ENCODE results near the gene RMND1. TPM values are rescaled to one million over a fixed set of nuclear protein-coding genes. Genes with fewer than 3 reads are reported as not detected.

RMND1 gene
- total and polyA plus RNA-seq, 2 experiments from 2014 or later, result 29.9 to 30.6 TPM

GRCh38 chr6:151431337-151431736 lies 20.6 kb downstream of the RMND1 start:
- no peak overlapping the region for H2AFZ ChIP-seq
- no peak for TF ChIP-seq EZH2 (IDR thresholded peaks at IDR 0.05; ENCODE audit: insufficient read depth, poor library complexity, severe bottlenecking)
- no peak for TF ChIP-seq EZH2phosphoT487 (IDR thresholded peaks at IDR 0.05; ENCODE audit: insufficient read depth, low read depth)
- no peaks in the 10 kb centered on the region for H3K9me3 ChIP-seq (ENCODE audit: low read depth)
- DNase-seq, result no peak
- H3K79me2 ChIP-seq (ENCODE audit: insufficient read depth), result peaks cover 34% of the 10 kb centered on the region
- no peaks in the 10 kb centered on the region for H3K9me2 ChIP-seq (ENCODE audit: insufficient read depth)
- H3F3A ChIP-seq (ENCODE audit: insufficient read depth), result peaks cover 8% of the 10 kb centered on the region
- H3K27ac ChIP-seq, result no peak overlapping the region
- H3K4me1 ChIP-seq (ENCODE audit: insufficient read depth), result peaks cover 5% of the 10 kb centered on the region
- no peak overlapping the region for H3K4me3 ChIP-seq
- H3K4me2 ChIP-seq (ENCODE audit: unreplicated experiment), result no peak overlapping the region
- peaks cover 45% of the 10 kb centered on the region for H3K36me3 ChIP-seq (ENCODE audit: low read depth)
- H3K27me3 ChIP-seq (replicated peaks; ENCODE audit: insufficient read depth), result no peaks in the 10 kb centered on the region
- H3K9ac ChIP-seq, result no peak overlapping the region
- in situ Hi-C loops (cut with MboI), result no loop called here
- H4K20me1 ChIP-seq (ENCODE audit: insufficient read depth), result no peaks in the 10 kb centered on the region
- 99 to 100% methylated on average over 3 of the region's 3 CpGs for WGBS, 2 experiments (ENCODE audit: low coverage in 1 of 2, low lambda C conversion rate in 2 of 2, missing lambda C conversion rate in 2 of 2)

GRCh38 chr6:151430886-151431285 lies 21.0 kb downstream of the RMND1 start:
- DNase-seq, result no peak
- WGBS, 2 experiments (ENCODE audit: low coverage in 1 of 2, low lambda C conversion rate in 2 of 2, missing lambda C conversion rate in 2 of 2), result 99% methylated on average over 3 of the region's 3 CpGs
- Histone ChIP-seq H3K9ac (no peak overlapping the region), H3K4me1 (ENCODE audit: insufficient read depth) (0 out of 2 replicates have a peak, but pooled peaks cover under 1% of the 10 kb centered on the region), H3K36me3 (ENCODE audit: low read depth) (peaks cover 42% of the 10 kb centered on the region), H2AFZ (no peak overlapping the region), H3K4me2 (ENCODE audit: unreplicated experiment) (no peak overlapping the region), H3K27ac (no peak overlapping the region), H3K79me2 (ENCODE audit: insufficient read depth) (peaks cover 29% of the 10 kb centered on the region), H3K4me3 (no peak overlapping the region), H3K27me3 (replicated peaks; ENCODE audit: insufficient read depth) (no peaks in the 10 kb centered on the region), H3F3A (ENCODE audit: insufficient read depth) (peaks cover 3% of the 10 kb centered on the region), H3K9me3 (ENCODE audit: low read depth) (no peaks in the 10 kb centered on the region), H3K9me2 (ENCODE audit: insufficient read depth) (no peaks in the 10 kb centered on the region), H4K20me1 (ENCODE audit: insufficient read depth) (no peaks in the 10 kb centered on the region)
- in situ Hi-C loops (cut with MboI), result no loop called here
- TF ChIP-seq EZH2phosphoT487 (IDR thresholded peaks at IDR 0.05; ENCODE audit: insufficient read depth, low read depth) (no peak), EZH2 (IDR thresholded peaks at IDR 0.05; ENCODE audit: insufficient read depth, poor library complexity, severe bottlenecking) (no peak)

GRCh38 chr6:151428093-151428735 lies 23.7 kb downstream of the RMND1 start:
- no peak for DNase-seq
- Histone ChIP-seq H3F3A (ENCODE audit: insufficient read depth) (no peaks in the 10 kb centered on the region; the same call in 1 of the 2 replicates), H3K4me1 (ENCODE audit: insufficient read depth) (no peaks in the 10 kb centered on the region), H3K9me3 (ENCODE audit: low read depth) (no peaks in the 10 kb centered on the region), H3K9me2 (ENCODE audit: insufficient read depth) (no peaks in the 10 kb centered on the region), H2AFZ (no peak overlapping the region), H3K27me3 (replicated peaks; ENCODE audit: insufficient read depth) (no peaks in the 10 kb centered on the region), H3K4me3 (no peak overlapping the region), H4K20me1 (ENCODE audit: insufficient read depth) (no peaks in the 10 kb centered on the region), H3K36me3 (ENCODE audit: low read depth) (peaks cover 38% of the 10 kb centered on the region), H3K9ac (no peak overlapping the region), H3K4me2 (ENCODE audit: unreplicated experiment) (no peak overlapping the region), H3K79me2 (ENCODE audit: insufficient read depth) (peaks cover 8% of the 10 kb centered on the region), H3K27ac (no peak overlapping the region)
- WGBS, 2 experiments (ENCODE audit: low coverage in 1 of 2, low lambda C conversion rate in 2 of 2, missing lambda C conversion rate in 2 of 2), result 86 to 90% methylated on average over 4 of the region's 4 CpGs
- TF ChIP-seq EZH2phosphoT487 (IDR thresholded peaks at IDR 0.05; ENCODE audit: insufficient read depth, low read depth), result no peak
- TF ChIP-seq EZH2 (IDR thresholded peaks at IDR 0.05; ENCODE audit: insufficient read depth, poor library complexity, severe bottlenecking), result no peak
- in situ Hi-C loops (cut with MboI), result no loop called here

GRCh38 chr6:151425561-151425960 lies 26.4 kb downstream of the RMND1 start:
- in situ Hi-C loops (cut with MboI), result no loop called here
- H3K36me3 ChIP-seq (ENCODE audit: low read depth), result peaks cover 40% of the 10 kb centered on the region

More at GRCh38 chr6:151425561-151425960, 26.4 kb downstream of the RMND1 start:
- no peaks in the 10 kb centered on the region for H3K27me3 ChIP-seq (replicated peaks; ENCODE audit: insufficient read depth)
- H4K20me1 ChIP-seq (ENCODE audit: insufficient read depth), result no peaks in the 10 kb centered on the region
- no peak for DNase-seq
- H3K27ac ChIP-seq, result no peak overlapping the region
- no peaks in the 10 kb centered on the region for H3K4me1 ChIP-seq (ENCODE audit: insufficient read depth)
- no peak overlapping the region for H3K9ac ChIP-seq
- no peak overlapping the region for H3K4me2 ChIP-seq (ENCODE audit: unreplicated experiment)
- no peak overlapping the region for H2AFZ ChIP-seq
- 96 to 100% methylated on average over 4 of the region's 4 CpGs for WGBS, 2 experiments (ENCODE audit: low coverage in 1 of 2, low lambda C conversion rate in 2 of 2, missing lambda C conversion rate in 2 of 2)
- no peaks in the 10 kb centered on the region for H3K9me2 ChIP-seq (ENCODE audit: insufficient read depth)
- no peak for TF ChIP-seq EZH2 (IDR thresholded peaks at IDR 0.05; ENCODE audit: insufficient read depth, poor library complexity, severe bottlenecking)
- TF ChIP-seq EZH2phosphoT487 (IDR thresholded peaks at IDR 0.05; ENCODE audit: insufficient read depth, low read depth), result no peak
- peaks cover 8% of the 10 kb centered on the region for H3F3A ChIP-seq (ENCODE audit: insufficient read depth)
- H3K4me3 ChIP-seq, result no peak overlapping the region
- H3K9me3 ChIP-seq (ENCODE audit: low read depth), result no peaks in the 10 kb centered on the region
- no peaks in the 10 kb centered on the region; the same call in 1 of the 2 replicates for H3K79me2 ChIP-seq (ENCODE audit: insufficient read depth)
